Fibroblast of lung (primary cell): ENCODE results near the gene ITGB4. TPM values are rescaled to one million over a fixed set of nuclear protein-coding genes. Genes with fewer than 3 reads are reported as not detected.

Experiments
- DNase-seq, 2 donors: peaks; one replicate each; pipeline versions ENCODE4 v3.0.0 to v3.0.0-alpha.2; 2010; ENCODE audit warnings: low read depth in 2 of 2
- H2AFZ ChIP-seq: 2 replicates; pipeline ENCODE4 v1.5.1; 2012; ENCODE audit warnings: low read length, control low read depth, inconsistent platforms
- H3K27ac ChIP-seq: 2 replicates; pipeline ENCODE4 v1.5.1; 2011; ENCODE audit warnings: low read length, control low read depth; ENCODE audit not compliant: insufficient read depth
- H3K27me3 ChIP-seq: 2 replicates; pipeline ENCODE4 v1.5.1; 2011; ENCODE audit warnings: mild to moderate bottlenecking, low read length; ENCODE audit not compliant: control insufficient read depth, insufficient read depth
- H3K36me3 ChIP-seq: 2 replicates; pipeline ENCODE4 v1.5.1; 2011; ENCODE audit warnings: low read length; ENCODE audit not compliant: control insufficient read depth, insufficient read depth
- H3K4me1 ChIP-seq: 2 replicates; pipeline ENCODE4 v1.5.1; 2011; ENCODE audit warnings: low read length; ENCODE audit not compliant: control insufficient read depth, insufficient read depth; ENCODE audit errors: extremely low read depth
- H3K4me2 ChIP-seq: 2 replicates; pipeline ENCODE4 v1.5.1; 2011; ENCODE audit warnings: low read length, control low read depth; ENCODE audit not compliant: insufficient read depth; ENCODE audit errors: extremely low read depth
- H3K4me3 ChIP-seq, 4 experiments: fragments of 200-600 bp in 1 of 4; sonication (generic) in 1 of 4; replicated peaks in 1 of 4; 2 replicates each; pipeline ENCODE4 v1.5.1; 2011 to 2016; ENCODE audit warnings: low read length in 4 of 4, low read depth in 3 of 4, mild to moderate bottlenecking in 3 of 4, control low read depth in 2 of 4, inconsistent platforms in 1 of 4, mixed read lengths in 1 of 4; ENCODE audit not compliant: insufficient read depth in 1 of 4; ENCODE audit errors: control extremely low read depth in 1 of 4
- H3K79me2 ChIP-seq: 2 replicates; pipeline ENCODE4 v1.5.1; 2012; ENCODE audit warnings: mild to moderate bottlenecking, low read length, inconsistent platforms; ENCODE audit not compliant: control insufficient read depth, insufficient read depth
- H3K9ac ChIP-seq: 2 replicates; pipeline ENCODE4 v1.5.1; 2011; ENCODE audit warnings: mild to moderate bottlenecking, low read length, control low read depth; ENCODE audit not compliant: insufficient read depth
- H3K9me3 ChIP-seq: 2 replicates; pipeline ENCODE4 v1.5.1; 2012; ENCODE audit warnings: low read depth, low read length; ENCODE audit not compliant: control insufficient read depth, insufficient read depth
- H4K20me1 ChIP-seq: 2 replicates; pipeline ENCODE4 v1.5.1; 2011; ENCODE audit warnings: low read length; ENCODE audit not compliant: control insufficient read depth, insufficient read depth; ENCODE audit errors: extremely low read depth
- EZH2 ChIP-seq: IDR thresholded peaks from 2 replicates; pipeline ENCODE4 v1.5.1; 2012; ENCODE audit warnings: low read length, control low read depth, mild to moderate bottlenecking; ENCODE audit errors: missing control alignments
- polyA plus RNA-seq, 2 donors: library from polyadenylated mRNA; depleted of rRNA in 1 of 2; stranded (reverse) in 1 of 2; unstranded in 1 of 2; fragments of >200 nt; gene quantifications; 2 replicates each; pipeline ENCODE4 v1.2.1, GENCODE V29; 2011 to 2012; ENCODE audit warnings: missing spikeins in 1 of 2
- total RNA-seq: library from RNA; depleted of rRNA; stranded (reverse); fragments of >200 nt; gene quantifications from 2 replicates; pipeline ENCODE4 v1.2.1, GENCODE V29; 2014
- TF ChIP-seq, protein P1 (sequence below), 2 donors: IDR thresholded peaks in 1 of 2; conservative IDR thresholded peaks in 1 of 2; 1 replicate in 1 of 2; 2 replicates in 1 of 2; pipeline ENCODE4 v1.5.1; 2011 to 2012; ENCODE audit warnings: low read length in 2 of 2, control low read depth in 1 of 2, inconsistent platforms in 1 of 2, low read depth in 1 of 2, mild to moderate bottlenecking in 1 of 2

The ITGB4 gene
- total and polyA plus RNA-seq, 2 donors (not counting 1 experiment from before 2014, with no cell fraction given), result 0.17 TPM

- no peak overlapping the region for H3K4me2 ChIP-seq
- H3K9ac ChIP-seq, result no peak overlapping the region
- H3K27me3 ChIP-seq, result no peaks in the 10 kb centered on the region
- no peak overlapping the region for H3K27ac ChIP-seq
- H3K36me3 ChIP-seq, result no peaks in the 10 kb centered on the region
- no peak overlapping the region for H2AFZ ChIP-seq
- TF ChIP-seq, protein P1, sequence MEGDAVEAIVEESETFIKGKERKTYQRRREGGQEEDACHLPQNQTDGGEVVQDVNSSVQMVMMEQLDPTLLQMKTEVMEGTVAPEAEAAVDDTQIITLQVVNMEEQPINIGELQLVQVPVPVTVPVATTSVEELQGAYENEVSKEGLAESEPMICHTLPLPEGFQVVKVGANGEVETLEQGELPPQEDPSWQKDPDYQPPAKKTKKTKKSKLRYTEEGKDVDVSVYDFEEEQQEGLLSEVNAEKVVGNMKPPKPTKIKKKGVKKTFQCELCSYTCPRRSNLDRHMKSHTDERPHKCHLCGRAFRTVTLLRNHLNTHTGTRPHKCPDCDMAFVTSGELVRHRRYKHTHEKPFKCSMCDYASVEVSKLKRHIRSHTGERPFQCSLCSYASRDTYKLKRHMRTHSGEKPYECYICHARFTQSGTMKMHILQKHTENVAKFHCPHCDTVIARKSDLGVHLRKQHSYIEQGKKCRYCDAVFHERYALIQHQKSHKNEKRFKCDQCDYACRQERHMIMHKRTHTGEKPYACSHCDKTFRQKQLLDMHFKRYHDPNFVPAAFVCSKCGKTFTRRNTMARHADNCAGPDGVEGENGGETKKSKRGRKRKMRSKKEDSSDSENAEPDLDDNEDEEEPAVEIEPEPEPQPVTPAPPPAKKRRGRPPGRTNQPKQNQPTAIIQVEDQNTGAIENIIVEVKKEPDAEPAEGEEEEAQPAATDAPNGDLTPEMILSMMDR (conservative IDR thresholded peaks at IDR 0.05 in 1 of 2, IDR thresholded peaks at IDR 0.05 in 1 of 2; ENCODE audit: low read depth in 1 of 2, low read length in 2 of 2), result no peak
- no peak for TF ChIP-seq EZH2
- no peak for DNase-seq
- H3K4me1 ChIP-seq, result peaks cover 2% of the 10 kb centered on the region
- no peaks in the 10 kb centered on the region for H3K79me2 ChIP-seq
- H4K20me1 ChIP-seq, result no peaks in the 10 kb centered on the region
- no peaks in the 10 kb centered on the region for H3K9me3 ChIP-seq
- no peak overlapping the region for H3K4me3 ChIP-seq
Observed at GRCh38 chr17:75752405-75752709, 31.1 kb downstream of the ITGB4 start.

DNA sequence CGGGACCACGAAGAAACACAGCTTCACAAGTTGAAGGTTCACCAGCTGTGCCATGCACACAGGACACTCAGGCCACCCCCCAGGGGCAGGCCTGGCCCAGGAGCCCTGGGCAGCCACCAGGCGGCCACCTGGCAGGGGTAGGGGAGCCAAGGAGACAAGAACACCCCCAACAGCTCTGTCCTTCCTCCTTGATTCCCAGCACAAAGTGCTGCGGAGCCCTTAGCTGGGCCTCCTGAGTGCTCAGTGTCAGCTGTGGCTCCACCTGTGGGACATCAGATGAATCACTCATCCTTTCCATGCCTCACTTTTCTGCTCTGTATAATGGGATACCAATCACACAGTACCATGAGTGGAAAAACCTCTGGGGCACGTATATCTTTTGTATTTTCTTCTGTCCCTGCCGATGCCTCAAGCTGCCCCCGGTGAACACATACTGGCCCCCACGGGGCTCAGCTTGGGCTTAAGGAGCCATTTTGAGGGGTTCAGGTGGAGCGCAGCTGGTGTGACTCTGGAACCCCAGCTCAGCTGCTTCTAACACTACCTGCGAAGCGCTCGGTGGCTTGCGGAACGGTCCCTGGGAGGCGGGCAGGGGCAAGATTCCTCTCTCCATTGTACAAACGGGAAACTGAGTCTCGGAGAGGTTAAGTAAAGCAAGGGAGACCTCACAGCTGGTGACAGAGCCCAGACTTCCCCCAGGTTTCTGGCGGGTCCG lies 31.7 kb downstream of the ITGB4 start:
- Histone ChIP-seq H3K36me3 (no peaks in the 10 kb centered on the region), H3K4me1 (peaks cover 2% of the 10 kb centered on the region), H3K79me2 (no peaks in the 10 kb centered on the region), H2AFZ (peak overlapping the region; percentile 67), H3K9me3 (no peaks in the 10 kb centered on the region), H3K27me3 (no peaks in the 10 kb centered on the region), H4K20me1 (no peaks in the 10 kb centered on the region), H3K4me2 (peak overlapping the region; percentile 69), H3K9ac (no peak overlapping the region), H3K27ac (no peak overlapping the region), H3K4me3 (peak overlapping the region in 2 of 4 experiments; percentile 26 to 56)
- TF ChIP-seq, protein P1 (conservative IDR thresholded peaks at IDR 0.05 in 1 of 2, IDR thresholded peaks at IDR 0.05 in 1 of 2; ENCODE audit: low read depth in 1 of 2, low read length in 2 of 2), result no peak
- TF ChIP-seq EZH2, result no peak
- no peak for DNase-seq

DNA sequence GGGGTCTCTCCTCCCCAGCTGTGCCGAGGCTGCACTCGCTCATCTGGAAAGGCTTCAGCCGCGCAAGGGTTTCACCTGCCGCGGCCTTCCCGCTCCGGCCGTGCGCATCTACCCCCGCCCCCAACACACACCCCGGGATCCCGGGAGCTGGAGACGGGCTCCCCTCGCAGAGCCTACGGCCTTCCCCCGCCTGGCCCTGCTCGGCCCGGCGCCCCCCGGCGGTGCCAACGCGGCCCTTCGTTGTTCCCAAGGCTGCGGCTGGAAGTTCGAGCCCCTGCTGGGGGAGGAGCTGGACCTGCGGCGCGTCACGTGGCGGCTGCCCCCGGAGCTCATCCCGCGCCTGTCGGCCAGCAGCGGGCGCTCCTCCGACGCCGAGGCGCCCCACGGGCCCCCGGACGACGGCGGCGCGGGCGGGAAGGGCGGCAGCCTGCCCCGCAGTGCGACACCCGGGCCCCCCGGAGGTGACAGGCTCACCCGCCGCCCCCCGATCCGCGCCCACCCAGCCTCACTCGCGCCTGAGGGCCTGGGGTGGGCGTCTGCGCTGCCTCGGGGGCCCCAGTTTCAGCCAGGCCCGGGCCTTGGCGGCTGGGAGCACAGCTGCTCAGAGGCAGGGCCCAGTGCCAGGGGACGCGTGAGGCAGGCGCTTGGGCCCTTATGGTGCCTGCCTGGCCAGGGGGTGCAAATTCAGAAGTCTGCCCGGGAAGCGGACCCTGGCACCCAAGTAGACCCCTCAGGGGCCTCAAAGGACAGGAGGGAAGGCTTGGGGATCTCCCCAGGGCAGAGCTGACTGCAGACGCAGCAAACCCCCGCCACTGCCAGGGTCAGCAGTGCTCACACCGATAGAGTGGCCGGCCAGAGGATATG lies 32.5 kb downstream of the ITGB4 start:
- H3K36me3 ChIP-seq, result no peaks in the 10 kb centered on the region
- peak; percentile 61 to 62 for DNase-seq
- peak overlapping the region; percentile 43 for H3K27ac ChIP-seq
- H3K4me1 ChIP-seq, result peaks cover 2% of the 10 kb centered on the region
- peak overlapping the region in 3 of 4 experiments; percentile 26 to 56 (median 37) for H3K4me3 ChIP-seq
- no peaks in the 10 kb centered on the region for H3K79me2 ChIP-seq
- H3K4me2 ChIP-seq, result peak overlapping the region; percentile 69
- H3K9ac ChIP-seq, result peak overlapping the region; percentile 50
- H4K20me1 ChIP-seq, result no peaks in the 10 kb centered on the region
- no peaks in the 10 kb centered on the region for H3K27me3 ChIP-seq
- no peak for TF ChIP-seq EZH2
- TF ChIP-seq, protein P1 (conservative IDR thresholded peaks at IDR 0.05 in 1 of 2, IDR thresholded peaks at IDR 0.05 in 1 of 2; ENCODE audit: low read depth in 1 of 2, low read length in 2 of 2), result peak; percentile 24 to 34
- no peaks in the 10 kb centered on the region for H3K9me3 ChIP-seq
- peak overlapping the region; percentile 67 for H2AFZ ChIP-seq
